NOMO-1 treated with DMSO at 0.1 percent for 48 hours (cell line): ENCODE measurements around the gene GMPR.

Experiments used
- DNase-seq: peaks from one replicate; lab custom pipeline; 2025; ENCODE audit not compliant: unreplicated experiment; lab: John Stamatoyannopoulos, UW

The GMPR gene

GRCh38 chr6:16296061-16296670 is 57.8 kb downstream of the GMPR start:
- DNase-seq = no peak

GRCh38 chr6:16299861-16300260 is 61.5 kb downstream of the GMPR start:
- DNase-seq = no peak

GRCh38 chr6:16301511-16301910 is 63.1 kb downstream of the GMPR start:
- DNase-seq = no peak

GRCh38 chr6:16302721-16303552 is 64.5 kb downstream of the GMPR start:
- no peak for DNase-seq

GRCh38 chr6:16305246-16305725 is 66.9 kb downstream of the GMPR start:
- peak; percentile 91 for DNase-seq

GRCh38 chr6:16305788-16306187 is 67.4 kb downstream of the GMPR start:
- no peak for DNase-seq

GRCh38 chr6:16306334-16306733 is 67.9 kb downstream of the GMPR start:
- DNase-seq = no peak

GRCh38 chr6:16311763-16312162 is 73.4 kb downstream of the GMPR start:
- no peak for DNase-seq

GRCh38 chr6:16313732-16314131 is 75.3 kb downstream of the GMPR start:
- DNase-seq = no peak

GRCh38 chr6:16314296-16314695 is 75.9 kb downstream of the GMPR start:
- DNase-seq = no peak

- DNase-seq = peak; percentile 39
These were observed 78.4 kb downstream of the GMPR start for GRCh38 chr6:16316741-16317251.

- DNase-seq = no peak
These were observed 80.2 kb downstream of the GMPR start for GRCh38 chr6:16318538-16318937.

GRCh38 chr6:16318953-16319720 is 80.8 kb downstream of the GMPR start:
- no peak for DNase-seq

GRCh38 chr6:16319813-16320532 is 81.6 kb downstream of the GMPR start:
- peak; percentile 75 for DNase-seq

GRCh38 chr6:16320533-16321340 is 82.3 kb downstream of the GMPR start:
- no peak for DNase-seq

- no peak for DNase-seq
These were observed 82.9 kb downstream of the GMPR start for GRCh38 chr6:16321341-16321710.

GRCh38 chr6:16321826-16322225 is 83.4 kb downstream of the GMPR start:
- no peak for DNase-seq

GRCh38 chr6:16322666-16323312 is 84.4 kb downstream of the GMPR start:
- DNase-seq = peak; percentile 87

- DNase-seq = no peak
These were observed 85.8 kb downstream of the GMPR start for GRCh38 chr6:16324184-16324583.
